GM18858 (cell line): ENCODE measurements around the gene REPIN1.

ENCODE experiments used
- ATAC-seq: cut with Tn5 transposase; IDR thresholded peaks from one replicate; pipeline ENCODE4 v1.9.1; 2021; ENCODE audit not compliant: unreplicated experiment

Gene REPIN1

DNA sequence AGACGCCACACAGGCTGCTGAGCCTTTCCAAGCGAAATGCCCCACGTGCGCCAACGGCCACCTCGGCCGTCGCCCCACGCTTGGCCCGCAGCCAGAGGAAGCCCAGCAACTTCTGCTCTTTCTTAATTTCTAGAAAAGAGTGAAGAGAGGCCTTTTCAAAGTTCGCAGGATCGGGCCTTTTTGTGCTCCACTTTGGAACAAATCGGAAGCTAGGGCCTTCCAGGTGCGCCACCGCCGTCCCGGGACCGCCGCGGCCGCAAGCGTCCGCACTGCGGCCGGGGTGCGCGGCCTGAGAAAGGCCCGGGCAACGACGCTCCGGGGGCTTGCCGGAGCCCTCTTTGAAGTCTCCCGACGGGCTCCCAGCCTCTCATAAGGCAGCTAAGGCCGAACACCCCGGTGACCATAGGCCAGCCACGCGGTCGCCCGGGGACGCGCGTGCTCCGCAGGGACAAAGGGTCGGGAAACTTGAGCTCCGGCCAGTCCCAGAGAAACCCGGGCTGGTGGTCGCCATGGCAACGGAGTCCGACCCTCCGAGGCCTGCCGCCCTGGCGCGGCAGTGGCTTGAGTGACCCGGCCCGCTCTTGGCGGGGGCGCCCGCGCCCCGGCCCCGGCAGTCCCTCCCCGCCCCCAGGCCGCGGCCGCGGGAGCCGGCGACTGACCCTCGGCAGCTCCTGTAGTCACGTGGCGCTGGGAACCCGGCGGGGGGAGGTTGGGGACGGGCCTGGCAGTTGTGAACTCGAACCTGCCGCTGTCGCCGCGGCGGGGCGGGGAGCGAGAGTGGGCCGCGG, at the start of gene REPIN1:
REPIN1 (plus strand) TSS at position 727 of the 788 bp plus-strand sequence. CDS start 890 bp downstream, outside the sequence.
- ATAC-seq, result peak; percentile 40

DNA sequence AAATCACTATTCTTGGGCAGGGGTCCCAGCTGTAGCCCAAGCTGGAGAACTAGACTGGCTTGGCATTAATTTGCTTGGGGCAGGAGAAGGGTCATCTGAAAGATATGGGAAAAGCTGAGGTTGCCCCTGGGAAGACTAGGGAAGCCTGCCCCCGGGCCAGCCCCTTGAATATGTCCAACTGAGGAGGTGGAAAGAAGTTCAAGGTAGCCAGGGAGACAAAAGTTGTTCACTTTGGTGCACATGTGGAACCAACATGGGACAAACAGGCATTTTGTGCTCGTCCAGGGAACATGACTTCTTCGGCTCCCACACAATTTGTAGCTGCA, 46.9 kb upstream of the REPIN1 start:
- ATAC-seq, result no peak

DNA sequence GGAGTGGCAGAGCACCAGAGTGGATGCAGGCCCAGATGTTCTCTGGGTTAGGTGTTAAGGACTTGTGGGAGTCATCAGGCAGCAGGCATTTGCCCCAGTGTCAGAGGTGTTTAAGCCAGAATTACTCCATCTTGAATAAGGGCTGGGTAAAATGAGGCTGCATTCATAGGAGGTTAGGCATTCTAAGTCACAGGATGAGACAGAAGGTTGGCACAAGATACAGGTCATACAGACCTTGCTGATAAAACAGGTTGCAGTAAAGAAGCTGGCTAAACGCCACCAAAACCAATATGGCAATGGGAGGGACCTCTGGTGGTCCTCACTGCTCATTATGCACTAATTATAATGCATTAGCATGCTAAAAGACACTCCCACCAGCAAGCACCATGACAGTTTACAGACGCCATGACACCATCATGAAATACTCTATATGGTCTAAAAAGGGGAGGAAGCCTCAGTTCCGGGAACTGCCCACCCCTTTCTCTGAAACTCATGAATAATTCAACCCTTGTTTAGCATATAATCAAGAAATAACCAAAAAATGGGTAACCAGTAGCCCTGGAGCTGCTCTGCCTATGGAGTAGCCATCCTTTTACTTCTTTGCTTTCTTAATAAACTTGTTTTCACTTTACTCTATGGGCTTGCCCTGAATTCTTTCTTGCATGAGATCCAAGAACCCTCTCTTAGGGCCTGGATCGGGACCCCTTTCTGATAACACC, 46.3 kb upstream of the REPIN1 start:
- no peak for ATAC-seq

DNA sequence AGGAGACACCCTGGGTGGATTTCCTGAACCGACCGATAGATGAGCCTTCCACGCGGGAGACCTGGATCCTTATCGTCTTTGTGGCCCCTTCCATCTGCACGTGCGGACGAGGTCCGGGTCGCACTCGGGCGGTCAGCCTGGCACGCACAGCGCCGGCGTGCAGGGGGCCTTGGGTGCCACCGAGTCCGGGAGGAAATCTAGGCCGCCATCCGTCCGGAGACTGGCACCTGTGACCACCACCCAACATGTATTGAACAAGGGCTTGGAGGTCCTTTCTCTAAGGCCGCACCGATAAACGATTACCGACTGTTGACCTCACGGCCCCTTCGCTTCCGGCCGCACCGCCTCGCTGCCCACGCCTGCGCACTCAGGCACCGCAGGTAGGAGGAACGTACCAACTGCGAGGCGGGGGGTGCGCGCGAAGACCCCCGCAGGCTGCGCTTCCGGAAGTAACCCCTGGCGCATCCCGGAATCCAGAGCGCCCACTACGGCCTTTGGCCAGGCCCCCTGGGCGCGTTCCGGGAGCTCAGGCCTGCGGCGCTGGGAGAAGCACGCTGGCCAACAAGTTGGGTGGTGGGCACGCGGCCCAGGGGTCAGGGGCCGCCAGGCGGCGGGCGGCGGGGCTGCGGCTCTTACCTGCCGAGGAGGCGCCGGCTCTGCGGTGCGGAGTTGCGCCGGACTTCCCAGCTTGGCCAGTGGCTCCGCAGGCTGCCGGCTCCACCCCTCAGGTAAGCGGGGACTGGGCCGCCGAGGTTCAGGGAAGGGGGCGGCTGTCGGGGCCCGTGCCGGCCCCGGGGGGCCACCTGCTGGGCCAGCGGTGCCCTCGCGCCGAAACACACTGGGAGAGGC, 45.6 kb upstream of the REPIN1 start, which contains the start of the genes ACTR3C and LRRC61:
ACTR3C (minus strand) TSS at position 713 of the 849 bp plus-strand sequence. CDS start 28,249 bp downstream, outside the sequence.
LRRC61 (plus strand) TSS at position 523 of the 849 bp plus-strand sequence. CDS start 13,507 bp downstream, outside the sequence.
- ATAC-seq, result peak; percentile 31

DNA sequence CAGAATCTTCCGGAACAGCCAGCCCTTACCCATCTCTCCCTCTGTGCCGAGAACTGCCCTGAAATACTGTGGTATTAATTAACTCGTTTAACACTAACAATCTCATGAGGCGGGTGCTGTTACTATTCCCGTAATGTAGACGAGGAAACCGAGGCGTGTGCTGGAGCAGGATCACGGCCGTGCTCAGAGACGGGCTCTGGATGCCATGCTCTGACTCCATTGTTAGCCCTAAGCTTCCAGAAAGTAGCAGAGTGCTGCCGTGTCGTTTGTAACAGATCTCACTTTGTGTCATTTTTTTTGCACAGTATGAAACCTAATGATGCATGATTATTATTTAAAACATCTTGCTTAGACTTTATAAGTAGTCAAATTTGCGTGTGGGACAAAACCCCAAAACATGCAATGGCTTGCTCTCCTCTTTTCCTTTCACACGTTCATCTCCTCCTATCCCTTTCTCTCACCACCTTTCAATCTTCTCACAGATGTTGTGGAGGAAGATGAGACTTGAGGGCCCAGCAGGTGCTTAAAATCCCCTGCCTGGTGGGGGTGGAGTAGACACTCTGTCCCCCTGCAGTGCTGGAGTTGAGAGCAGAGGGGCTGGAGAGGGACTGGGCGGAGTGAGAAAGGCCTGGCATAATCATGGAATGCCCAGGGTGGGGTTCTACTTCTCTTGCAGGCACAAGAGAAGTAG, 44.8 kb upstream of the REPIN1 start:
- no peak for ATAC-seq

DNA sequence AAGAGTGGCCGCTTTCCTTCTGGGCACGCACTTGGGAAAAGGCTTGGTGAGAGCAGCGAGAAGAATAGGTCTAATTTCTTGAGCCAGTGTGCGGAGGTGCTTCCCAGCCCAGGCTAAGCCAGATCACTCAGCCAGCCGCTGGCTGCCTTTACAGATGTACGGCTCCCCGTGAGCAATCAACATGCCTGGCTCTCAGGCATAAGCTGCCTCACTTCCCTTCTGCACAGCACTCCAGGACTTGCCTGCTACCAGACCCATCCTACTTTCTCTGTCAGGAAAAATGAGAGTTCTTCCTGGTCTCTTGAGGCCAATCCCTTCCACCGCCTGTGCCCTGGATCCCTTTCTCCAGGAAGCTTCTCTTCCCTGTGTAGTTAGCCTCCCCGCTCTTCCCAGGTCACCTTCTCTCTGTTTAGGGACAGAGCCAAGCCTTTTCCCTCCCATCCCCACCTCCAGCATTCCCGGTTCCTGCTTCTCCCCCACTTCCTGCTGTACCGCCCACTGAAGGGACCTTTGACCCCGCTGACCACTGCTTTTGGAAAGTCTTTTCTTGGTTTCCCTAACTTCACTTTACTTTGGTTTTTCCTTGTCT, 44.2 kb upstream of the REPIN1 start:
- no peak for ATAC-seq

DNA sequence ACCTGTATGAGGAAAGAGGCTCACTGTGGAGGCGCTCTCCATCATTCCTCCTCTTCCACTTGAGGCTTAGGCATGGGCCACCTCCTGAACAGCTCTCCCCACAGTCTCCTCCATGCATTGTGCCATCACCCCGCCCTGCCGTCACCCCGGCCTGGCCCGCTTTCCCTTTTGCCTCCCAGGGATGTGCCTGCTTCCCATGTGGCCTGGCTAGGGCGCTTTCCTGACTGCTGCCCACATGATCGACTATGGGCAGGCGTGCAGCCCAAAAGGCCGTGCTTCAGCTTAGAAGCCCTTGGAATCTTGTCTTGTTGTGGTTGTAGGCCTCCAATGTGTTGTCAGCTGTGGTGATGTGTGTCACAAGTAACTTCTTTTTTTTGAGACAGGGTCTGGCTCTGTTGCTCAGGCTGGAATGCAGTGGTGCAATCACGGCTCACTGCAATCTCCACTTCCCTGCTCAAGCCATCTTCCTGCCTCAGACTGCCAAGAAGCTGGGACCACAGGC, 43.5 kb upstream of the REPIN1 start:
- ATAC-seq, result no peak

DNA sequence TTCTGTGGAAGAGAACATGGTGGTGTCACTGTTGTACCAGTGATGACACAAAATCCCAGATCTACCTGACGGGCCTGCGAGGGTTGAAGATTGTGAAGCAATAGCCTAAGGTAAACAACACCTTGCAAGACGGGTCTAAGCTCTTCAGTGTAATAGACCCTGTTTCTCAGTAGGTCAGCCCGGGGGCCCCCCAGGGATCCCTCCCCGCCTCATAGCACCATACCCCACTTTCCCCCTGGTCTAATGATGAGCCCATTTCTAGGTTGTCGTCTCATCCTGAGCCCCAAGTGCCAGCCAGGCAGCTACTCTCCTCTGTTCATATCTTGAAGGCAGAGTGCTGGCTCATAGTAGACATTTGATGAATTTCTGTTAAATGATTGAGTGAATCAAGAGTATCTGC, 42.7 kb upstream of the REPIN1 start:
- ATAC-seq, result no peak

DNA sequence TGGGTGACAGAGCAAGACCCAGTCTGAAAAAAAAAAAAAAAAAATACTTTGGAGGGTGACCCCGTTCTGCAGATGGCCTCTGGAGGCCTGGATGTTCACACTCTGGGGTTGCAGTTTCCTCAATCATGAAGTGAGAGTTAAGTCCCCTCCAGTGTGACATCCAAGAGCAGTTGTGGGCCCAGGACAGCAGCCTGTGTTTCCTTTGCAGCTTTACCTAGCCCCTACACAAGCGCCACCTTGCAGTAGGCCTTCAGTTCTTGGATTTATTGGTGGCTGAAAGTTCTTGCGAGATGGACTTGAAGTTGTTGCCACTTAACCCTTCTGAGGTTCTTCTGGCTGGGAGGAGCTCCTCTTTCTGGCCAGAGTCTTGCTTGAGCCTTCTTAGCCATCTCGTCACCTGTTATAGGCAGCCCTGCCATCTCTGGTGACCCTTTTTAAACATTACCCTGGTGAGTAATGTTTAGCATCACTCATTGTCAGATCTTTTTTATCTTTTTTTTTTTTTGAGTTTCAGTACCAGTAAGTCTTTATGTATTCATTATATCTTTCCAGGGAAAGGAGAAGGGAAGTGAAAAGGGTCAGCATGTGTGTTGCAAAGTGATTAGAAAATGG, 41.9 kb upstream of the REPIN1 start:
- no peak for ATAC-seq

DNA sequence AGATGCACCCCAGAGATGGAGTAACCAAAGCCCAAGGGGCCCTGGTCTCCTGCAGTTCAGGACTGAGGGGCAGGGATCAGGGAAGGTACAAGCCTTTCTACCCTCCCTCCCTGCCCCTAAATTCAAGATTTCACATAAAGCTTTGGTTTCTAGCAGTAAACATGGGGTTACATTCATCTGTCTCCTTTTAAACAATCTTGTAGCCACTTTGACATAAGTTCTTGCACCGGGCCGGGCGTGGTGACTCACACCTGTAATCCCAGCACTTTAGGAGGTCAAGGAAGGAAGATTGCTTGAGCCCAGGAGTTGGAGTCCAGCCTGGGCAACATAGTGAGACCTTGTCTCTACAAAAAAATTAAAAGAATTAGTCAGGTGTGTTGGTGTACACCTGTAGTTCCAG, 41.3 kb upstream of the REPIN1 start:
- no peak for ATAC-seq

DNA sequence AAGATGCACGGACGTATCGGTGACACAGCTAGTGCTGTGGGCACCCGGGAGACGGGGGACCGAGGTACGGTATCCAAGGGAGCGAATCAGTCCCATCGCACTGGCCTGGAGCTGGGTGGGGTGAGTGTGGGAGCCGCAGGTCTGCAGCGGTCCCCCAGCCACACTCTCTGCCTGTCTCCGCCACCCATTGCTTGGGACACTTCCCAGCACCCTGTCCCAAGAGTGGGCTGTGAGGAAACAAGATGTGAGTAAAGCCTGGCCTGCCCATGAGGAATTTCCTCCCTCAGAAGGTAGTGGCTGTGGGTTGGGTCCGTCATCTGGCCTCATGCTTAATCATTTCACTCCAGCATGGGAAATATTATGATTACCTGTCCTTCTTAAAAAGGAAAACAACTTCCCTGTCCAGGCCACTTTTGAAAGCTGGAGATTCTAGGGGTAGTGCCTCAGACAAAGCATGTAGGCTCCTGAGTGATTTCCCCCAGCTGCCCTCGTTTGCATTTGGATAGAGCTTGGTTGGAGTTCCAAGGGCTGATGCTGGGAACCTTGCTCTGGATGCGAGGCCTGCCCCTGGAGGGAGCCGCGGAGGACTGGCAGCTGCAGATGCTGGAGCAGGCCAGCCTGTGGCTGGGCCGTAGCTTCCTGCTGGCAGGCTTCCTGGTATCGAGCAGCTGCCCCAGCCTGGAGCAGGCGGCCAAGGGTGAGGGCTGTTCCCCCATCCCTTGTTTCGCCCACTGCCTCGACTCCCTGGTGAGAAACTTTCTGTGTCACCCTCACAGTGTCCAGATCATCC, 39.1 kb upstream of the REPIN1 start:
- no peak for ATAC-seq

DNA sequence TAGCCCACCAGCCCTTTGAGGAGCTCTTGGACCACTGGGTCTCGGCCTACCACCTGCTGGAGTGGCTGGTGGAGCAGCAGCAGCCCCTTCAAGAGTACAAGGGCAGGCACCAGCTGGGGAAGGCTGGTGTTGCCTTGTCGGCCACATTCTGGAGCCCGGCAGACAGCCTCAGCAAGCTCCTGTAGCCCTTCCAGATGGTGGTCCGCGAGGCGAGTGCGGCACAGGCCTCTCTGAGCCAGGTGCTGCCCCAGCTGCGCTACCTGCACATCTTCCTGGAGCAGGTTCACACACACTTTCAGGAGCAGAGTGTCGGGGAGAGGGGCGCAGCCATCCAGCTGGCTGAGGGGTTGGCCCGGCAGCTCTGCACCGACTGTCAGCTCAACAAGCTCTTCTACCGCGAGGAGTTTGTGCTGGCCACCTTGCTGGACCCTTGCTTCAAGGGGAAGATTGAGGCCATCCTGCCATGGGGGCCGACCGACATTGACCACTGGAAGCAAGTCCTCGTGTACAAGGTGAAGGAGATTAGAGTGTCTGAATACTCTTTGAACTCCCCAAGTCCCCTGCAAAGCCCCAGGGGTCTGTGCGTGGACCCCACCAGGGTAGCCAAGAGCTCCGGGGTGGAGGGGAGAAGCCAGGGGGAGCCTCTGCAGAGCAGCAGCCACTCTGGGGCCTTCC, 38.3 kb upstream of the REPIN1 start:
- no peak for ATAC-seq

DNA sequence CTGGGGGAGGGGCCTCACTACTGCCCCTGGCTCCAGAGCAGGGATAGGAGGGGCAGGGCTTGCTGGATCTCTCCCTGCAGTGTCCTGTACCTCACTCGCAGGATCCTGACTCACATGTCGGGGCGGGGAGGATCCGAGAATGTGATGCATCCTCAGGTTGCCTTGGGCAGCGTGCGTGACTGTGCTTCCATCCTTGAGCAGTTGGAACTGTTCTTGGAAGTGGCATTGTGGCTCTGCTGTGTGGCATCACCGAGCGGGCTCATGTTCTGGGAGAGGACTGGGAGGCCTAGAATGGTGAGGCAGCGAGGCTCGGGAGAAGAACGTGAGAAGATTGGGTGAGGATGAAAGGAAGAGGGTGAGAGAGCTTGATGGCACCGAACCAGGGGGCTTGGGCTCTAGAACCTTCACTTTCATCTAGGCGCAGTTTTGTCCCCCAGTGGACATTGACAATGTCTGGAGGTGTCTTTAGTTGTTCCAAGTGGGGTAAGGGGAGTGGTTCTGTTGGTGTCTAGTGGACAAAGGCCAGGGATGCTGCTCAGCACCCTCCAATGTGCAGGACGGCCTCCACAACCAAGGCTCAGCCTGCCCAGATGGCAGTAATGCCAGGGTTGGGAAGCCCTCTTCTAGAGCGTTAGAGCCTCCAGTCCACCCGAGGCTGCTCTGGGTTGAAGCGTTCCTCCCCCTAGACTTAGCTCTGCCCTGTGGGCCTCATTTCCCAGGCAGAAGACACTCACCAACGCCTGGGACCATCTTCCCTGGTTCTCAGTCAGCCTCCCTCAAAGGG, 35.6 kb upstream of the REPIN1 start:
- no peak for ATAC-seq

DNA sequence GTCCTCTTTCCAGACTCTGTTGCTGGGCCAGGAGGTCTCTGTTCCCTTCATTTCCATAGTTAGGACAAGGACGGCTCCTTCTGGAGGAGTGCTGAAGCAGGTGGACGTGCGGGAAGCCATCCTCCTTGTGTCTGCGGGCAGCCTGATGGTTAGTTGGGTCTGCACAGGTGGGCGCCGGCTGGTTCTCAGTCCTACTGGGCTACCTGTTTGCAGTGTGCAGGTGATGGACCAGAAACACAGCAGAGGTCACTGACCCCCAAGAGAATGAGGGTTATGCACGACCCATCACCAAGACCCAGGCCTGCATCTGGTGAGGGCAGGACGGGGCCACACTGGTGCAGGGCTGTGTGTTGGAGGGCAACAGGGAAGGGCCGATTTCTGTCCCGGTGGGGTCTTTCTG, 35.0 kb upstream of the REPIN1 start:
- ATAC-seq, result no peak

DNA sequence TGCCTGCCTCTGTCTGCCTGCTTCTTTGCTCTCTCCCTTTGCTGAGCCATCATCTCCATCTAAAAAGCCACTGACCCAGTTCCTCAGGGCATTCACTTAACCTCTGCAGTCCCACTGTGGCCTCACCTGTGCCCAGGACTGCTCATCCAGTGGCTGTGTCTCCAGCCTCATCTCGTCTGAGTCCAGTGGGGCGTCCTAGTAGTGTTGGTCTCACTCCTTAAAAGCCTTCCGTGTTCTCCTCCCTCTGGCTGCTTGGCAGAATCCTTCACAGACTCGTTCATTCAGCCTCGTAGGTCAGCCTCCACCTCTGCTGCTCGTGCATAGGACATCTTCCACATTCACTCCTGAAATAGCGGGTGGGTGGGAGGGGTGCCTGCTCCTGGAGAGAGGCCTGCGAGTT, 34.5 kb upstream of the REPIN1 start:
- ATAC-seq, result no peak

DNA sequence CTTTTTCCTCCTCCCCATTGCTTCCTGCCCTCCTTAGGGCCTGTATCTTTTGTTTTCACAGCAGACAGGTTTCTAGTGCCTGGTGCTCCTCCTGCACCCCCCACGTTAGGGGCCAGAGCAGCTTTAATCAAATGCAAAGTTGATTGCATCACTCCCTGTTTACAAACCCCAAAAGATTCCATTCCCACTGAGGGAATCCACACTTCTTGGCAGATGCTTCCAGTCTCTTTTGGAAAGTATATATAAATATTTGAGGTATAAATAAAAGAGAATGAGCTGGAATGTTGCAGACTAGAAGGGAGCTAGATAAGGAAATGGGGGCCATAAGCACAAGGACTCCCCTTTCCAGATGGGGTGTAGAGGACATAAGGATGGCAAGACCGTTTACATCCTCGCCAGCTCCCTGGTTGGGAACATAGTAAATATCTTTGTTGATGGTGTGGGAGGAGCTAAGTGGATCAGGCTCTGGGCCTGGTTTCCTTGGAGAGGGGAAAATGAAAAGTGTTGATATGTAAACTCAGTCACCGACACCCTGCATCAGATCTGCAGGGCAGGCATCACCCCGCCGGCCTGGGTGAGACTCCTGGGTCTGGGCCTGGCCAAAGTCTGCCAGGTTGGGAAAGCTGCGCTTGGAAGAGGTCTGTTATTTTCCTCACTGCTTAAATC, 33.4 kb upstream of the REPIN1 start:
- ATAC-seq, result no peak

DNA sequence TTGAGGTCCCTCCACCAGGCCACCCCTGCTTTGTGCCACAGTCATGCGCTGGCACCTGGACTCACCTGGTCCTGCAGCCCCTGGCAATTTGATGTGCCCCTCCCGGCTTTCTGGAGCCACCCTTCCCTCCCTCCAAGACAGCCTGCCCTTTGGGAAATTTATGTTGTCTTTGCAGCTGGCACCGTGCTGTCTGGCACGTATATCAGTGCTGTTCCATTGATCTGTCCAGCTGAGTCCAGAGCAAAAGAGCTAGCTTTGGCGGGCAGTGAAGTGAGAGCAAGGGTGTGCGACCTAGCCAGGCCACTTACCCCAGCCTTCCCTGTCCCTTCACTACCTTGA, 32.9 kb upstream of the REPIN1 start:
- no peak for ATAC-seq
